ENCODE results near the gene PACSIN2.
"Not testable (repeated sequence)": the region's sequence is repeated elsewhere in the genome, so short reads cannot be mapped to it uniquely, and the experiment has no call there.

The PACSIN2 gene

DNA sequence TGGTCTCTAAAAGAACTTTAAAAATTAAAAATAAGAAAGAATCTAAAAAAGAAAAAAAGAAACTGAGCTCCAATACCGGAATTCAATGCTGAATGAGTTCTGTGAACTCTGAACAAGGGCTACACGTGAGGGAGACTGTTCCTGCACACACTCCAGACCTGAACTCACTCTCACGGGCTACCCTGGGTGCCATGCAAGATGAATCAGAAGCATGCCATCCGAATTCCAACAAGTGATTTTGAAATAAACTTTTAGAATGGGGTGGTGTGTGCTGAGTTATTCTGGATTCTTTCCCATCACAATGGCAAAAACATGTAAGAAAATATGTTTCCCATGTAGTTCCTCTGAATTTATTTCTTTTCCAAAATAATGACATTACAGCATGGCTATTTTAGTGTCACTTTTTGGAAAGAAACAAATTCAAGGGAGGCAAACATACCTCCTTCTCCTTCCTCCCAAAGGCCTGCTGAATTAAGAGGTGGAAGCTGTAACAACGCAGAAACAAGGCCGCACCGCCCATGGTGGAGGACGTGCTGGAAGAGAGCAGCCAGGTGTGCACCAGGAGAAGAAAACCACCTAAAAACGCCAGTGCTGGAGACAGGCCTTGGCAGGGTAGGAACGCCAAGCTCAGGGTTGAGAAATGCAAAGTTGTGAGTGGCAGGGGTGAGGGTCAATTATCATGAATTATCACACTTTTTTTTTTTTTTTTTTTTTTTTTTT lies 94.7 kb downstream of the PACSIN2 start:
- no peak for DNase-seq
- TF ChIP-seq GATA1 (IDR thresholded peaks at IDR 0.05; ENCODE audit: low read depth, low read length) (no peak), POLR2A (IDR thresholded peaks at IDR 0.05; ENCODE audit: low read length) (no peak)

DNA sequence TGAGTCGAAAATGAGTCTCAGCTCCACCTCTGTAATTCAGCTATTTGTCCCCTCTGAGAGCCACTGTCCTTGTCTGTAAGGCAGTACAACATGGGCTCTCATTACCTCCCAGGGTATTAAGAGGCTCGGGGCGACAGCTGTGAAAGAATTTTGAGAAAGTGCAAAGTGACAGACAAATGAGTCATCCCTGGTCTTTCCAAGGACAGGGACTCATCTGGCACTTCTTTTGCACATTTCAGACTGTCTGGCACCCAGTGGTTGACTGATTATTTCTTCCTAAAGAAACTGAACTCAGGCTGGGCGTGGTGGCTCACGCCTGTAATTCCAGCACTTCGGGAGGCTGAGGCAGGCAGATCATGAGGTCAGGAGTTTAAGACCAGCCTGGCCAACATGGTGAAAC lies 95.8 kb downstream of the PACSIN2 start:
- peak in 1 of 2 experiments; percentile 14 for DNase-seq

DNA sequence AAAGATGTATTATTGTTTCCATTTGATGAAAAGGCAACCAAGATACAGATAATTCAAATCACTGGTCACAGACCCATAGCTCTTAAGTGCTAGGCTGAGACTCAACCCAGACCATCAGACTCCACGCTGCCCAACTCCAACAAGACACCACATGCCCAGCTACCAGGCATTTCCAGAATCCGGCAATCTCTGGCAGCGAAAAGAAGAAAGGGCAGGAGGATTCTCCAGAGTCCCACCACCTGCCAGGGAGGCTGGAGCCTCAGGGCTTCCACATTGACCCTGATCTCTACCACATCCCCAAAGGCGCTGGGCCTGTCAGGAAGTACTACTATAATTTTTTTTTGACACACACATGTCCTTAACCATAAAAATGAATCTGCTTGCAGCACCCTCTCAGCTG lies 96.4 kb downstream of the PACSIN2 start:
- no peak for DNase-seq
- TF ChIP-seq POLR2A (IDR thresholded peaks at IDR 0.05; ENCODE audit: low read length) (no peak), GATA1 (IDR thresholded peaks at IDR 0.05; ENCODE audit: low read depth, low read length) (no peak)

More for the DNA sequence above, 95.8 kb downstream of the PACSIN2 start:
- TF ChIP-seq POLR2A (IDR thresholded peaks at IDR 0.05; ENCODE audit: low read length), result no peak
- TF ChIP-seq GATA1 (IDR thresholded peaks at IDR 0.05; ENCODE audit: low read depth, low read length), result no peak

DNA sequence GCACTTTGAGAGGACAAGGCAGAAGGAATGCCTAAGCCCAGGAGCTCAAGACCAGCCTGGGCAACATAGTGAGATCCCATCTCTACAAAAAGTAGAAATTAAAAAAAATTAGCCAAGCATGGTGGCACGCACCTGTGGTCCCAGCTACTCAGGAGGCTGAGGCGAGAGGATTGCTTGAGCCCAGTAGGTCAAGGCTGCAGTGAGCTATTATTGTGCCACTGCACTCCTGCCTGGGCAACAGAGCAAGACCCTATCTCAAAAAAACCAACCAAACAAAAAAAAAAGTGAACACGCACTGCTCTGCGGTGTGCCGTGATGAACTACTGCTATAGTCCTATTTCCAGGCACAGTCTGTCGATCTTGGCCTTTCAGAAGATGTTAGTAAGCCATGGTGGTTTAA lies 97.6 kb downstream of the PACSIN2 start:
- DNase-seq, result not testable (repeated sequence)

DNA sequence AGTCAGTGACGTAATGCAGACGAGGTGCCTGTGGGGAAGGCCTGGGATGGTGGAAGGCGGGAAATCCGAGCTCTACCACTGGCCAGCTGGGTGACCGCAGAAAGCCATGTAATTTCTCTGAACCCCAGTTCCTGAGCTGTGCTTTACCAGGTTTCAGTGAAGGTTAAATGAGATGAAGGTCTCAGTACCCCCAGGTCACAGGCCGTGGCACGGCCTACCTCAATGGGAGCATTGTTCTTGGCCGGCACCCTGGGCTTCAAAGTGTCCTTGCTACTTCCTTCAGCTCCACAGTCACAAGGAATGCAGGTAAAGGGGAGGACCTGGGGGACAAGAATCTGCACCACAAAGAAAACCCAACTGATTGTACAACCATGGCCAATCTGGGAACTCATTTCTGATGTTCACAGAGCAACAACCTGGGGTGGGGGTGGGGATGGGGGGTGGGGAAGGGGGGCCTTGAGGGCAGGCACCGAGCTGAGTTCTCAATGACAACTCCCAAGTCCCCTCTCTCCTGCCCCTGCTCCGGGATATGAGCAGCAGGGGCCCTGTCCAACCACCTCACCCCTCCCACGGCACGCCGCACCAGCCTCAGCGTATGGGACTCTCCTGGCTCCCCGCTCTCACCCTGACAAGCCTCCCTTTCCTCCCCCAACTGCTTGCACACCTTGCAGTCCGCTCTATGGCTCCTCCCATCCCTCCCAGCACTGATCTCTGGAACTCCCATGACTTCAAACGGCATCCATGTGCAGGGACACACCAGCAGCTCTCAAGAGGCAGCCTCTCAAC lies 98.8 kb downstream of the PACSIN2 start:
- no peak for DNase-seq

DNA sequence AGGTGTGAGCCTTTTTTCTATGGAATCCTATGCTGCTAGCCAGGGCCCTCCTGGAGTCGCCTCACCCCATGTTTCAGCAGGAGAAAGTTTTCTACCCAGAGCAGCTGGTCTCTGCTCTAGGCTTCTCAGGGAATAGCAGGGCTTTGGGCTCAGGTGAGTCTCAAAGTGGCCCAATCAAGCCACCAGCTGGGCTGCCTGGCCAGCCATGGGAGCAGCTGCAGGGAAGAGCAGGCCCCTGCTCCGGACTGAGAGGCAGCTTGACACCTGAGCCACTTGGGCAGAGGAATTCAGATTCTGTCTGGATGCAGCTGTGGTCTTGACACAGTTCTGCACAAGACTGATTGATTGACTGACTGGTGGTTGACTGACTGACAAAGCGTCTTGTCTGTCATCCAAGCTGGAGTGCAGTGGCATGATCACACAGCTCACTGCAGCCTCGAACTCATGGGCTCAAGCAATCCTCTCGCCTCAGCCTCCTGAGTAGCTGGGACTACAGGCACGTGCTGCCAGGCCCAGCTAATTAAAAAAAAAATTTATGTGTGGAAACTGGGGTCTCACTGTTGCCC lies 100.4 kb downstream of the PACSIN2 start:
- no peak for DNase-seq
- TF ChIP-seq GATA1 (IDR thresholded peaks at IDR 0.05; ENCODE audit: low read depth, low read length) (no peak), POLR2A (IDR thresholded peaks at IDR 0.05; ENCODE audit: low read length) (no peak)

More for the DNA sequence above, 98.8 kb downstream of the PACSIN2 start:
- TF ChIP-seq GATA1 (IDR thresholded peaks at IDR 0.05; ENCODE audit: low read depth, low read length) (no peak), POLR2A (IDR thresholded peaks at IDR 0.05; ENCODE audit: low read length) (no peak)

DNA sequence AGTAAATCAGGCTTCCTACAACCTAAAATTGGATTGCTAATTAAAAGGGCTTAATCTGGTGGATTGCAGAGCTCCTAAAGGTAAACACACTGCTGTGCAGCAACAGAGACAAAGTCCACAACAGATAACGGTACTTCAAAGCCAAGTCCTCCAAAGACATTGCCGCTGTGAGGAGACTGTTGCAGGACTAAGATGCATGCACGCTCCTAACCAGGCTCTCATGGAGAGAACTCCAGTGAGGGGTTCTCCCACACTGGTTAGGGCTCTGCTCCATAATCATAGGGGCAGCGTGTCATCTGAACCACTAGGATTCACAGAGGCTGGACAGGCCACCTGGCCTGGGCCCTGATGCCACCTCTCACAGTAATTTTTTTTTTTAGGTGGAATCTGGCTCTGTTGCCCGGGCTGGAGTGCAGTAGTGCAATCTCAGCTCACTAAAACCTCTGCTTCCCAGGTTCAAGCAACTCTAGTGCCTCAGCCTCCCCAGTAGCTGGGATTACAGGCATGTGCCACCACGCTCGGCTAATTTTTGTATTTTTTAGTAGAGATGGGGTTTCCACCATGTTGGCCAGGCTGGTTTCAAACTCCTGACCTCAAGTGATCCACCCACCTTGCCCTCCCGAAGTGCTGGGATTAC lies 101.0 kb downstream of the PACSIN2 start:
- peak in 1 of 2 experiments; percentile 12 for DNase-seq
- no peak for TF ChIP-seq GATA1 (IDR thresholded peaks at IDR 0.05; ENCODE audit: low read depth, low read length)
- no peak for TF ChIP-seq POLR2A (IDR thresholded peaks at IDR 0.05; ENCODE audit: low read length)

DNA sequence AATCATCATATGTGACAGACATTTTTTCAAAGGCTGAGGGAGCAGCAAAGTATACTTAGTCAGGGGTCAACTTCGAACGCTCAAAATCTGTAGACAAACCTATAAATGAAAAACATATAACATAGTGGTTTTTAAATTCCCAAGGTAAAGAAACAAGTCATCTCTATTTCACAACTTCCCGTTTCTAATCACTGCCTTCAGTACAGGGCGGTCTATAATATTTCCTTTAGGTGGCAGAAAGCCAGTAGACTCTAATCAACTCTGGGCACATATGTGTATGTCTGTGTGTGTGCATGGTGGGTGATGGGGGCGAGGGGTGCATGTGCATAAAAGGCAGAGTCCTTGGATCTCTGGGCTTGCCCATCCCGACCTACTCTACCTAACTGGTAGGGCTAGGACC lies 102.9 kb downstream of the PACSIN2 start:
- no peak for TF ChIP-seq GATA1 (IDR thresholded peaks at IDR 0.05; ENCODE audit: low read depth, low read length)
- no peak for TF ChIP-seq POLR2A (IDR thresholded peaks at IDR 0.05; ENCODE audit: low read length)
- DNase-seq, result peak; percentile 51 to 56

DNA sequence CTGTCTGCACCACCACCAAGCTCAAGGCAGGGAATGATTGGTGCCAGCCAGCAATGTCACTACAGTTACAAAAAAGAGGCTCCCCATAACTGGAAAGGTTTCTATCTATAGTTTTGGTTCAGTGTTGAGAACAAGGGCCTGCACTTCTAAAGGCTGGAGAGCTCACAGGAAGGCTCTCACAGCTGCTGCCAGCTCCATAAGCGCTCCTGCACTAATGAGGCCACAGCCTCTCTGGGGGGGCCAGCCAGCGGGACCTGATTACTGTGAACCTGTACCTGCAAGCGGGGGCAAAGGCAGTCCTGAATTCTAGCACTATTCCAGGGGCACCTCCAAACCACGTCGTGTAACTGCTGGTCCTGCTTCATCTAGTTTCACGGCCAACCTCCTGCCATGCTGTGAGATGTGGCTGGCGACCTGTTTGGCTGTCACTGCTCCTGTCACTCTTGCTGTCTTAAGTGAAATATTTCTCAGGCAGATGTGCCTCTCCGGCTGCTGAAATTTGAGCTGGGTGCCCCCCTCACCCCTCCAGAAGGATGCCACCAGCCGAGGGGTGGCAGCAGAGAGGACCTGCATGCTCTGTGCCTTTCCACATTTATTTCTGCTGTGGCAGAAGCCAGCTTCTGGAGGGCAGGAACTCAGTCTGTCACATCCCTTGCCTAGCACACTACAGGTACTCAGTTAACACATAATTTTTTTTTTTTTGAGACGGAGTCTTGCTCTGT lies 104.6 kb downstream of the PACSIN2 start:
- no peak for DNase-seq
- TF ChIP-seq GATA1 (IDR thresholded peaks at IDR 0.05; ENCODE audit: low read depth, low read length), result no peak
- no peak for TF ChIP-seq POLR2A (IDR thresholded peaks at IDR 0.05; ENCODE audit: low read length)

DNA sequence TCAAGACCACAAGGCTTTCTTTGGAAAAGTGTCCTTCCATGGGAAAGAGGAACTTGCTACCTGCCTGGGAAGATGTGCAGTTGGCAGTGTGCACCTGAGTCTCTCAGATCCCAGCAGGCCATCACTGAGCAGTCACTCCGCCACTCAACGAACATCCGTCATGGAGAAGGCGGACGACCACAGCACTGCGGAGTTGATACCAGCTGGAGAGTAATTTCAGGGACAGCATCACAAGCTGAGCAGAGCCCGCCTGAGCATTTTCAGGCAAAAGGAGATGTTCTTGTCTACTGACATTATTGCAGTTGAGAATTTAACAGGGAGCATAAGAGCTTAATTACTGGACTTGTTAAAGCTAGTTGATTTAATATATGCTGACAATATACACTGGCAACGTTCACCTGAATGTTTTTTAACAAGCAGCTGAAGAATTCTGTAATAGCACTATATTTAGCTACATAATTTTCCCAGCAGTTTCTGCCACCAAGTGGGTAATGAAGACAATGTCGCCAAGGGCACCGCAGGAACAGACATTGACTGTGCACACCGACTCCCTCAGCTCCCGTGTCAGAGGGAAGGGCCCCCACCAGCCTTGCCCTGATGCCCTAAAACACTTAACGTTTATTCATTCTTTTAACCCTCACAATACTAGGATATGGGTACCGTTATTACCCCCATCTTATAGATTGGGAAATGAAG lies 105.4 kb downstream of the PACSIN2 start:
- no peak for TF ChIP-seq POLR2A (IDR thresholded peaks at IDR 0.05; ENCODE audit: low read length)
- TF ChIP-seq GATA1 (IDR thresholded peaks at IDR 0.05; ENCODE audit: low read depth, low read length), result no peak
- no peak for DNase-seq

DNA sequence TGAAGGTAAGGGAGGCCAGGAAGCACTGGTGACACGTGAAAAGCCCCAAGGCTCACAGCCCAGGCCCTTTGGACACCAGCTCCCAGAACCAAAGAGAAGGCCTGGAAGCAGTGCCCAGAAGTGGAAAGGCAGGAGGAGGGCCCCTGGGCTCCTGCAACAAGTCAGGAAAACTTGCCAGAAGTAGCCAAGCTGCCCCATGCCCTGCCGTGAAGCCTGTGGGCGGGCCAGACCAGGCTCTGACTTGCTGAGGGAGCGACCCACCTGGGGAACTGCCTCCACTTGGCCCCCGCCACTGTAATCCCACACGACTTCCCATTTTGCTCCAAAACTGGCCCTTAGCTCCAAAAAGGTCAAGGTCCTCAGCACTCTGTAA lies 106.6 kb downstream of the PACSIN2 start:
- no peak for DNase-seq
- TF ChIP-seq GATA1 (IDR thresholded peaks at IDR 0.05; ENCODE audit: low read depth, low read length), result no peak
- no peak for TF ChIP-seq POLR2A (IDR thresholded peaks at IDR 0.05; ENCODE audit: low read length)

DNA sequence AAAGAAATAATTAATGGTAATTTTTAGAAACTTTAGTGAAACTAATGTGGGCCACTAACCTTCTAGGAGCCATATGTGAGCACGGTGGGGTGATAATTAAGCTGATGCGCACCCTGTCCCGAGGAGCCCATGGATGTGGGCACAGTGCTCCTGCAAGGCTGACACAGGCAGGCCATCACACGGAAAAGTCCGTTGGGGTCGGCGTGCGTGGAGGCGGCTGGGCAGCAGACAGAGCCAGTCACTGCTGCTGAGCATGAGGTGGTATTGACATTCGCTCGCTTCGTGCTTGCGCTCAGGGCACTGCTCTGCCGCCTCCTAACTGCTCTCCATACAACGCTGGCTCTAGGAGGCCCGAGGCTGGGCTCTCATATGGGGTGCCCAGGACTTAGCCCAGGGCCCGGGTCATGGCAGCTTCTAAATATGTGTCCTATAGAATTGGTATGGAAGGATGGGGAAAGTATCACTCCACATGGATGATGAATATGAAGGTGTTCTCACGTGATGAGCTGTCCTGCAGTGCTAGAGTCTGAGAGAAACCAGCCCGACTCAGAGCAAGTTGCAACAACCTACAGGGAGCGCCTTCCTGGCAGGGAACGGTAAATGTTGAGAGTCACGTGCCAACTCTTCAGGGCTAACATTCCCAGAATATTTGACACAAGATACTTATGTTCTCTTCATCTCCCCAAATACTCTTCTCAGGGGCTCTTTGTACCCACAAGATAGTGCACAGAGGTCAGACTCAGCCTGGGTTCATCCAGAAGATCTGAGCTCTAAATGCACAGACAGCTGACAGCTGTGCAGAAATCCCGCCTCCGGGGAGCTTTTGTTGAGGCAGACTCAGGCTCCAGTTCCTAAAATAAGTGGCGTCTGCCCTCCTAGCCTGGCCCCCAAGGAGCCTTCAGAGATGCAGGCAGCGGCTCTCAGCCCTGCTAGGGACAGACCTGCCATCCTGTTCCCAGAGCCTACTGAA lies 107.3 kb downstream of the PACSIN2 start:
- DNase-seq, result no peak
- no peak for TF ChIP-seq POLR2A (IDR thresholded peaks at IDR 0.05; ENCODE audit: low read length)
- TF ChIP-seq GATA1 (IDR thresholded peaks at IDR 0.05; ENCODE audit: low read depth, low read length), result no peak
